H1 (cell line): ENCODE results near the gene AFTPH. TPM values are rescaled to one million over a fixed set of nuclear protein-coding genes. Genes with fewer than 3 reads are reported as not detected.

Experiments used
- CTCF ChIA-PET: fragments of 300-600 bp; sonication (Branson Sonifier 250); formaldehyde crosslinking; loops from one replicate; lab custom pipeline; 2021; ENCODE audit not compliant: partially characterized antibody; lab: Charles Lee
- POLR2A ChIA-PET: fragments of 300-600 bp; sonication (Branson Sonifier 250); formaldehyde crosslinking; loops from one replicate; lab custom pipeline; 2021; ENCODE audit warnings: inconsistent platforms; ENCODE audit not compliant: partially characterized antibody; lab: Charles Lee
- DNase-seq, 2 experiments: peaks; one replicate each; pipeline versions ENCODE4 v3.0.0 to v3.0.0-alpha.2; 2010 to 2022; ENCODE audit warnings: low spot score in 2 of 2, low read depth in 1 of 2, mixed read lengths in 1 of 2
- FAIRE-seq: peaks from 2 replicates; lab custom pipeline; 2011; peaks lifted over from hg19 to GRCh38; lab: Jason Lieb, UNC
- H2AFZ ChIP-seq: 2 replicates; pipeline ENCODE4 v1.8.1; 2012; ENCODE audit warnings: low read length, inconsistent platforms
- H2AK5ac ChIP-seq: 2 replicates; pipeline ENCODE4 v1.6.1; 2013; ENCODE audit warnings: low read depth, low read length
- H2BK120ac ChIP-seq: replicated peaks from 2 replicates; pipeline ENCODE3; 2013; ENCODE audit warnings: low read depth, low read length, inconsistent platforms
- H2BK12ac ChIP-seq: 2 replicates; pipeline ENCODE4 v1.6.1; 2013; ENCODE audit warnings: low read depth, low read length
- H2BK15ac ChIP-seq: 2 replicates; pipeline ENCODE4 v1.6.1; 2013; ENCODE audit warnings: low read length
- H2BK20ac ChIP-seq: 2 replicates; pipeline ENCODE4 v1.6.1; 2013; ENCODE audit warnings: low read length
- H2BK5ac ChIP-seq: 2 replicates; pipeline ENCODE4 v1.6.1; 2013; ENCODE audit warnings: low read depth, low read length
- H3K14ac ChIP-seq: 2 replicates; pipeline ENCODE4 v1.6.1; 2013; ENCODE audit warnings: inconsistent platforms; ENCODE audit not compliant: insufficient read length
- H3K18ac ChIP-seq: 2 replicates; pipeline ENCODE4 v1.6.1; 2013; ENCODE audit warnings: low read length; ENCODE audit errors: extremely low read depth
- H3K23ac ChIP-seq: 2 replicates; pipeline ENCODE4 v1.6.1; 2013; ENCODE audit warnings: inconsistent platforms; ENCODE audit not compliant: insufficient read length
- H3K23me2 ChIP-seq: 2 replicates; pipeline ENCODE4 v1.6.1; 2013; ENCODE audit warnings: low read depth, low read length
- H3K27ac ChIP-seq: 2 replicates; pipeline ENCODE4 v1.6.1; 2011; ENCODE audit warnings: low read depth, low read length, inconsistent platforms
- H3K27me3 ChIP-seq, 4 experiments: replicated peaks in 1 of 4; 1 replicate in 1 of 4; 2 replicates in 3 of 4; pipeline versions ENCODE4 v1.6.1 to v1.8.1; 2011 to 2013; ENCODE audit warnings: low read length in 3 of 4, mild to moderate bottlenecking in 3 of 4, inconsistent platforms in 2 of 4, mixed read lengths in 2 of 4, moderate library complexity in 1 of 4; ENCODE audit not compliant: control insufficient read depth in 3 of 4, insufficient read depth in 3 of 4; ENCODE audit errors: extremely low read depth in 1 of 4
- H3K36me3 ChIP-seq, 4 experiments: 2 replicates each; pipeline versions ENCODE4 v1.6.1 to v1.8.1; 2011 to 2013; ENCODE audit warnings: mild to moderate bottlenecking in 4 of 4, low read length in 3 of 4, moderate library complexity in 2 of 4, control low read depth in 1 of 4, inconsistent platforms in 1 of 4; ENCODE audit not compliant: insufficient read depth in 4 of 4, control insufficient read depth in 2 of 4
- H3K4ac ChIP-seq: replicated peaks from 2 replicates; pipeline ENCODE3; 2013; ENCODE audit warnings: low read length, low read depth, mixed read lengths, inconsistent platforms; ENCODE audit not compliant: insufficient read length
- H3K4me1 ChIP-seq, 4 experiments: replicated peaks in 1 of 4; 1 replicate in 1 of 4; 2 replicates in 3 of 4; pipeline versions ENCODE4 v1.6.1 to v1.8.1; 2011 to 2013; ENCODE audit warnings: low read length in 3 of 4, inconsistent platforms in 2 of 4, mixed read lengths in 1 of 4; ENCODE audit not compliant: insufficient read depth in 4 of 4, control insufficient read depth in 3 of 4
- H3K4me2 ChIP-seq, 2 experiments: 2 replicates each; pipeline versions ENCODE4 v1.6.1 to v1.8.1; 2011 to 2013; ENCODE audit warnings: low read depth in 2 of 2, low read length in 2 of 2, control low read depth in 1 of 2, inconsistent platforms in 1 of 2, mild to moderate bottlenecking in 1 of 2; ENCODE audit not compliant: insufficient read depth in 1 of 2
- H3K4me3 ChIP-seq, 4 experiments: fragments of 200-600, 300-600 bp in 1 of 4; sonication (generic), shearing (Covaris generic), sonication (Bioruptor Twin) in 1 of 4; 2 replicates each; pipeline versions ENCODE4 v1.5.1 to v1.8.1; 2011 to 2016; ENCODE audit warnings: low read length in 4 of 4, low read depth in 3 of 4, control low read depth in 2 of 4, inconsistent platforms in 2 of 4, mild to moderate bottlenecking in 2 of 4, mixed read lengths in 1 of 4, moderate library complexity in 1 of 4; ENCODE audit not compliant: insufficient read depth in 2 of 4; ENCODE audit errors: extremely low read depth in 1 of 4
- H3K56ac ChIP-seq: replicated peaks from 2 replicates; pipeline ENCODE3; 2013; ENCODE audit warnings: low read depth, mild to moderate bottlenecking, mixed read lengths, low read length, inconsistent platforms; ENCODE audit not compliant: insufficient read length
- H3K79me1 ChIP-seq: 2 replicates; pipeline ENCODE4 v1.6.1; 2013; ENCODE audit warnings: low read depth, low read length, control low read depth
- H3K79me2 ChIP-seq, 2 experiments: 2 replicates each; pipeline versions ENCODE4 v1.6.1 to v1.8.1; 2012 to 2013; ENCODE audit warnings: low read length in 2 of 2, mild to moderate bottlenecking in 2 of 2, inconsistent platforms in 1 of 2; ENCODE audit not compliant: insufficient read depth in 2 of 2, control insufficient read depth in 1 of 2
- H3K9ac ChIP-seq, 4 experiments: replicated peaks in 1 of 4; 1 replicate in 1 of 4; 2 replicates in 3 of 4; pipeline versions ENCODE4 v1.6.1 to v1.8.1; 2011 to 2013; ENCODE audit warnings: low read depth in 3 of 4, low read length in 3 of 4, control low read depth in 2 of 4, mild to moderate bottlenecking in 2 of 4, moderate library complexity in 2 of 4, inconsistent platforms in 1 of 4; ENCODE audit errors: extremely low read depth in 1 of 4
- H3K9me3 ChIP-seq, 2 experiments: 2 replicates each; pipeline versions ENCODE4 v1.6.1 to v1.8.1; 2012 to 2013; ENCODE audit warnings: mild to moderate bottlenecking in 2 of 2, moderate library complexity in 2 of 2, control low read depth in 1 of 2, inconsistent platforms in 1 of 2, low read depth in 1 of 2, low read length in 1 of 2, mixed read lengths in 1 of 2; ENCODE audit not compliant: insufficient read depth in 2 of 2
- H4K20me1 ChIP-seq, 2 experiments: replicated peaks in 1 of 2; 2 replicates each; pipeline versions ENCODE3 to v1.8.1; 2011 to 2013; ENCODE audit warnings: inconsistent platforms in 2 of 2, low read length in 2 of 2, mild to moderate bottlenecking in 1 of 2; ENCODE audit not compliant: insufficient read depth in 2 of 2, control insufficient read depth in 1 of 2
- H4K5ac ChIP-seq: 2 replicates; pipeline ENCODE4 v1.6.1; 2013; ENCODE audit warnings: low read length, low read depth, mixed read lengths, inconsistent platforms; ENCODE audit not compliant: insufficient read length
- H4K8ac ChIP-seq: 2 replicates; pipeline ENCODE4 v1.8.0; 2013; ENCODE audit warnings: mild to moderate bottlenecking, moderate library complexity, low read length, inconsistent platforms; ENCODE audit not compliant: insufficient read depth; ENCODE audit errors: extremely low read depth
- H4K91ac ChIP-seq: replicated peaks from 2 replicates; pipeline ENCODE3; 2013; ENCODE audit warnings: low read length, mixed read lengths, inconsistent platforms; ENCODE audit not compliant: insufficient read length
- BACH1 ChIP-seq: IDR thresholded peaks from 2 replicates; pipeline ENCODE4 v1.6.1; 2012; ENCODE audit warnings: low read length, improper control_type of control experiment
- CREB1 ChIP-seq: IDR thresholded peaks from 2 replicates; pipeline ENCODE4 v1.6.1; 2012; ENCODE audit warnings: inconsistent platforms
- HDAC2 ChIP-seq, 2 experiments: fragments of 300-600 bp in 1 of 2; sonication (generic) in 1 of 2; IDR thresholded peaks; 2 replicates each; pipeline ENCODE4 v1.6.1; 2011 to 2012; ENCODE audit warnings: low read depth in 2 of 2, low read length in 2 of 2, mild to moderate bottlenecking in 2 of 2, moderate library complexity in 2 of 2, borderline replicate concordance in 1 of 2, inconsistent platforms in 1 of 2
- KDM1A ChIP-seq: fragments of 200-600, 300-600 bp; sonication (generic); IDR thresholded peaks from 2 replicates; pipeline ENCODE4 v1.7.1; 2016; ENCODE audit warnings: mild to moderate bottlenecking, low read length, borderline replicate concordance
- KDM5A ChIP-seq: fragments of 200-600 bp; IDR thresholded peaks from 2 replicates; pipeline ENCODE4 v1.7.1; 2012; ENCODE audit warnings: mild to moderate bottlenecking, low read length, inconsistent platforms, mixed read lengths
- NANOG ChIP-seq: IDR thresholded peaks from 2 replicates; pipeline ENCODE4 v1.6.1; 2011; ENCODE audit warnings: low read length, low read depth, mild to moderate bottlenecking, inconsistent platforms; ENCODE audit not compliant: insufficient read depth, poor library complexity, severe bottlenecking
- PHF8 ChIP-seq: fragments of 200-600 bp; sonication (generic); conservative IDR thresholded peaks from 2 replicates; pipeline ENCODE4 v1.7.1; 2012; ENCODE audit warnings: low read depth, mild to moderate bottlenecking, inconsistent platforms, low read length, moderate library complexity
- TCF12 ChIP-seq: IDR thresholded peaks from 2 replicates; pipeline ENCODE4 v1.6.1; 2011; ENCODE audit warnings: low read depth, mild to moderate bottlenecking, low read length
- TEAD4 ChIP-seq: IDR thresholded peaks from 2 replicates; pipeline ENCODE4 v1.6.1; 2012; ENCODE audit warnings: low read depth, low read length, inconsistent platforms, mixed read lengths
- WGBS, 2 experiments: shearing (Covaris generic) in 1 of 2; methylation state at CpG; one replicate each; pipeline versions ENCODE4 v1.1.6 to v1.1.7; 2013 to 2015; ENCODE audit warnings: low lambda C conversion rate in 2 of 2, mixed read lengths in 2 of 2, inconsistent platforms in 1 of 2, low coverage in 1 of 2, missing lambda C conversion rate in 1 of 2; ENCODE audit not compliant: insufficient replicate concordance in 2 of 2, insufficient coverage in 1 of 2, insufficient read length in 1 of 2; ENCODE audit errors: extremely low coverage in 1 of 2, missing lambda C conversion rate in 1 of 2; 5-methylcytosine and 5-hydroxymethylcytosine counted together
- polyA plus RNA-seq, 7 experiments: library from polyadenylated mRNA; depleted of rRNA in 3 of 7; stranded (reverse) in 5 of 7; unstranded in 2 of 7; fragments of >200 nt in 5 of 7; fragments of 200-250 nt in 2 of 7; gene quantifications; 1 replicate in 5 of 7; 2 replicates in 1 of 7; 4 replicates in 1 of 7; pipeline versions ENCODE4 v1.2.1 to v1.2.3, GENCODE V29; 2011 to 2013; ENCODE audit warnings: missing spikeins in 2 of 7, mixed read lengths in 2 of 7
- total RNA-seq: library from RNA; stranded (reverse); fragmentation: NEBNext Ultra II Directional; extraction: Animal tissue kit (Norgen Biotek cat#: 25700); gene quantifications from 2 replicates; pipeline ENCODE4 v1.2.1, GENCODE V29; 2021

AFTPH gene
- total and polyA plus RNA-seq, 2 of the 8 experiments (the other 6 are each of a cell fraction or from before 2014, with no cell fraction given): 7.3 to 15.0 TPM

GRCh38 chr2:64514008-64514407 is 10.1 kb upstream of the AFTPH start:
- POLR2A ChIA-PET: interaction anchor here (0.8 kb wide), 1 partner anchor 9 kb away, joined by 3 read pairs; no protein-coding TSS in a partner anchor
- no peak overlapping the region for H2BK5ac ChIP-seq

More at GRCh38 chr2:64514008-64514407, 10.1 kb upstream of the AFTPH start:
- H3K27ac ChIP-seq: no peak overlapping the region
- H3K9ac ChIP-seq: no peak overlapping the region
- H2AFZ ChIP-seq: no peak overlapping the region
- no peaks in the 10 kb centered on the region for H4K20me1 ChIP-seq
- H3K4me2 ChIP-seq: no peak overlapping the region
- no peaks in the 10 kb centered on the region for H3K23me2 ChIP-seq
- no peak for DNase-seq
- H4K91ac ChIP-seq: no peak overlapping the region
- no peak overlapping the region for H3K56ac ChIP-seq
- H3K79me1 ChIP-seq: no peaks in the 10 kb centered on the region
- H4K8ac ChIP-seq: no peak overlapping the region
- no peaks in the 10 kb centered on the region for H3K27me3 ChIP-seq
- TF ChIP-seq KDM5A: no peak
- no peak for TF ChIP-seq TEAD4
- no peak for TF ChIP-seq HDAC2 (IDR thresholded peaks at IDR 0.05; ENCODE audit: borderline replicate concordance in 1 of 2, low read depth in 2 of 2, low read length in 2 of 2)
- TF ChIP-seq KDM1A: no peak
- no peak for TF ChIP-seq PHF8
- TF ChIP-seq BACH1: no peak
- TF ChIP-seq TCF12: no peak
- TF ChIP-seq CREB1: no peak
- TF ChIP-seq NANOG: no peak
- H4K5ac ChIP-seq: no peak overlapping the region
- no peak overlapping the region for H3K23ac ChIP-seq
- H3K14ac ChIP-seq: no peak overlapping the region
- H3K4me3 ChIP-seq: no peak overlapping the region
- 92% methylated on average over 1 of the region's 1 CpG; no CpG with 5 or more reads in 1 of the 2 experiments for WGBS, 2 experiments
- no peaks in the 10 kb centered on the region for H3K9me3 ChIP-seq
- H3K36me3 ChIP-seq: no peaks in the 10 kb centered on the region
- no peaks in the 10 kb centered on the region for H3K4me1 ChIP-seq
- H3K18ac ChIP-seq: no peak overlapping the region
- CTCF ChIA-PET: interaction anchor here (0.9 to 2.3 kb wide), 6 partner anchors 9 to 164 kb away, joined by 3 to 11 read pairs (median 4); no protein-coding TSS in a partner anchor
- H2BK20ac ChIP-seq: no peak overlapping the region
- FAIRE-seq: no peak
- H2BK120ac ChIP-seq: no peak overlapping the region
- no peak overlapping the region for H3K4ac ChIP-seq
- no peak overlapping the region for H2BK15ac ChIP-seq
- no peak overlapping the region for H2AK5ac ChIP-seq
- no peak overlapping the region for H2BK12ac ChIP-seq
- H3K79me2 ChIP-seq: no peaks in the 10 kb centered on the region
